Activated T-helper 1 cell treated with Interleukin-2 at 50 U/mL for 16 hours (primary cell): Measurements from ENCODE around the gene ACVR2A.

ENCODE experiments used
- DNase-seq: peaks from one replicate; pipeline ENCODE4 v3.0.0-alpha.2; 2020; ENCODE audit warnings: low read depth

ACVR2A gene

GRCh38 chr2:147855316-147855715 is 10.5 kb downstream of the ACVR2A start:
- no peak for DNase-seq

- no peak for DNase-seq
These were observed 11.1 kb downstream of the ACVR2A start for GRCh38 chr2:147855977-147856376.

- no peak for DNase-seq
These were observed 15.2 kb downstream of the ACVR2A start for GRCh38 chr2:147860009-147860408.

- no peak for DNase-seq
These were observed 18.2 kb downstream of the ACVR2A start for GRCh38 chr2:147862859-147863516.

GRCh38 chr2:147863835-147864234 is 19.0 kb downstream of the ACVR2A start:
- no peak for DNase-seq

GRCh38 chr2:147865560-147865959 is 20.7 kb downstream of the ACVR2A start:
- DNase-seq, result no peak

- no peak for DNase-seq
These were observed 22.2 kb downstream of the ACVR2A start for GRCh38 chr2:147867050-147867449.

GRCh38 chr2:147869934-147870333 is 25.1 kb downstream of the ACVR2A start:
- DNase-seq, result no peak

- DNase-seq, result no peak
These were observed 28.1 kb downstream of the ACVR2A start for GRCh38 chr2:147872967-147873366.

- DNase-seq, result no peak
These were observed 29.1 kb downstream of the ACVR2A start for GRCh38 chr2:147873859-147874483.

- no peak for DNase-seq
These were observed 35.0 kb downstream of the ACVR2A start for GRCh38 chr2:147879846-147880245.

- DNase-seq, result no peak
These were observed 37.8 kb downstream of the ACVR2A start for GRCh38 chr2:147882631-147883030.

GRCh38 chr2:147884830-147885229 is 40.0 kb downstream of the ACVR2A start:
- no peak for DNase-seq

- DNase-seq, result no peak
These were observed 41.3 kb downstream of the ACVR2A start for GRCh38 chr2:147886136-147886535.

- no peak for DNase-seq
These were observed 43.9 kb downstream of the ACVR2A start for GRCh38 chr2:147888680-147889079.

- no peak for DNase-seq
These were observed 59.2 kb downstream of the ACVR2A start for GRCh38 chr2:147904051-147904450.

- no peak for DNase-seq
These were observed 64.3 kb downstream of the ACVR2A start for GRCh38 chr2:147909178-147909577.

- DNase-seq, result no peak
These were observed 66.2 kb downstream of the ACVR2A start for GRCh38 chr2:147910990-147911473.

- DNase-seq, result no peak
These were observed 69.1 kb downstream of the ACVR2A start for GRCh38 chr2:147913701-147914480.

GRCh38 chr2:147916067-147916466 is 71.2 kb downstream of the ACVR2A start:
- no peak for DNase-seq

- DNase-seq, result no peak
These were observed 71.9 kb downstream of the ACVR2A start for GRCh38 chr2:147916723-147917122.

- DNase-seq, result no peak
These were observed 72.3 kb downstream of the ACVR2A start for GRCh38 chr2:147917161-147917560.

GRCh38 chr2:147923846-147924245 is 79.0 kb downstream of the ACVR2A start:
- no peak for DNase-seq
